Activated naive CD8-positive, alpha-beta T cell treated with anti-CD3 and anti-CD28 coated beads for 36 hours (primary cell): Measurements from ENCODE around the gene TTC3. TPM values are rescaled to one million over a fixed set of nuclear protein-coding genes. Genes with fewer than 3 reads are reported as not detected.

Source experiments
- DNase-seq: peaks from one replicate; pipeline ENCODE4 v3.0.0; 2021
- H3K27ac Mint-ChIP-seq: one replicate; pipeline ENCODE4 v1.8.0; 2022; ENCODE audit warnings: mild to moderate bottlenecking, moderate library complexity, mixed read lengths
- H3K27me3 Mint-ChIP-seq: one replicate; pipeline ENCODE4 v1.8.0; 2022; ENCODE audit warnings: mild to moderate bottlenecking, mixed read lengths
- H3K36me3 Mint-ChIP-seq: one replicate; pipeline ENCODE4 v1.8.0; 2021; ENCODE audit warnings: mild to moderate bottlenecking, mixed read lengths
- H3K4me1 Mint-ChIP-seq: one replicate; pipeline ENCODE4 v1.8.0; 2021; ENCODE audit warnings: mixed read lengths
- H3K4me3 Mint-ChIP-seq: one replicate; pipeline ENCODE4 v1.8.0; 2022; ENCODE audit warnings: mild to moderate bottlenecking, moderate library complexity, mixed read lengths
- H3K9me3 Mint-ChIP-seq: one replicate; pipeline ENCODE4 v1.8.0; 2022; ENCODE audit warnings: mixed read lengths
- total RNA-seq, 2 experiments: library from RNA; stranded (reverse); gene quantifications; one replicate each; pipeline ENCODE4 v1.2.3, GENCODE V29; 2021

The TTC3 gene
- total RNA-seq, 2 experiments from 2014 or later: 59.1 to 61.2 TPM

DNA sequence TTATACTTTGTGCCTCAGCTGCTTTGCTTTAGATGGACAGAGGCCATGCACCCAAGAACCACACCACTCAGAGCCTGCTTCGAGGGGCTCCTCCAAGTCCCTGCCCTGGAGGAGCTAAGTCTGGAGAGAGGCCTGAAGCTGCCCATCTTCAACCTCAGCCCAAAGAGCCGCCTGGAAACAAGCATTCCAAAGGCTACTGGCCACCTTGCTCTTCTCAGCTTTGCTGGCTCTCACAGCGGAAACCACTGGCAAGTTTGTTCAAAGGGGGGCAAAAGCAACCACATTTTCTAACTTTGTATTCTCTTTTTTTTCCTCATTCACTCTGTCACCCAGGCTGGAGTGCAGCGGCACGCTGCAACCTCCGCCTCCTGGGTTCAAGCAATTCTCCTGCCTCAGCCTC lies 170.9 kb downstream of the TTC3 start:
- Mint-ChIP-seq H3K27me3 (no peaks in the 10 kb centered on the region), H3K36me3 (peaks cover 39% of the 10 kb centered on the region), H3K9me3 (no peaks in the 10 kb centered on the region), H3K4me3 (no peak overlapping the region), H3K27ac (peak overlapping the region; percentile 88), H3K4me1 (peaks cover 53% of the 10 kb centered on the region)
- DNase-seq: no peak

DNA sequence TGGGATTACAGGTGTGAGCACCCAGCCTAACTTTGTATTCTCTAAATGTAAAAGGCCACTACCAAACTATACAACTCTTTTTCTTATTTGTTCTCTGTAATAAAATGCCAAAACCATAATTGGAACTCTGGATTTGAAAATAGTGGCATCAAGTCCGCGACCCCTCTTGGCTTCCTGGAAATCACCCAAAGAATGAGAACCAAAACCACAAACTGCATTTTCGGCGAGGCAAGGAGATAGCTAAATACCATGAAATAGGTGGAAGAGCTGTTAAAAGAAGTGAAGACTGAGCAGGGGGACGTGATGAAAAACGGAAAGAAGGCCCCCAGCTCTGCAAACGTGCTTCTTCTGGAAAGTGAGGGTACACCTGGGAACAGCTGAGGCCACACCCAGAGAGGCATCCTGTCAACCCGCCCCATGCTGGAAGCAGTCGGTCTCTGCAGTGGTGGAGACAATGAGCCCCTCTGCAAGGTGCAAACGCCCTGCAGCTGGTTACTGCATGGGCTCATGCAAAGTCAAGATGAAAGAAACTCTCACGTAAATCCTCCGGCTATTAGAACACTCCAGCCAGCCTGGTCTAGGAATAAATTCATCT lies 171.5 kb downstream of the TTC3 start:
- H3K4me1 Mint-ChIP-seq: peaks cover 56% of the 10 kb centered on the region
- H3K9me3 Mint-ChIP-seq: no peaks in the 10 kb centered on the region
- DNase-seq: peak; percentile 36
- peak overlapping the region; percentile 88 for H3K27ac Mint-ChIP-seq
- H3K36me3 Mint-ChIP-seq: peaks cover 38% of the 10 kb centered on the region
- H3K4me3 Mint-ChIP-seq: peak overlapping the region; percentile 65
- no peaks in the 10 kb centered on the region for H3K27me3 Mint-ChIP-seq

- Mint-ChIP-seq H3K4me1 (peaks cover 60% of the 10 kb centered on the region), H3K36me3 (peaks cover 40% of the 10 kb centered on the region), H3K27ac (peak overlapping the region; percentile 88), H3K27me3 (no peaks in the 10 kb centered on the region), H3K4me3 (peak overlapping the region; percentile 65), H3K9me3 (no peaks in the 10 kb centered on the region)
- DNase-seq: no peak
These were observed 172.1 kb downstream of the TTC3 start for GRCh38 chr21:37245151-37245550.

DNA sequence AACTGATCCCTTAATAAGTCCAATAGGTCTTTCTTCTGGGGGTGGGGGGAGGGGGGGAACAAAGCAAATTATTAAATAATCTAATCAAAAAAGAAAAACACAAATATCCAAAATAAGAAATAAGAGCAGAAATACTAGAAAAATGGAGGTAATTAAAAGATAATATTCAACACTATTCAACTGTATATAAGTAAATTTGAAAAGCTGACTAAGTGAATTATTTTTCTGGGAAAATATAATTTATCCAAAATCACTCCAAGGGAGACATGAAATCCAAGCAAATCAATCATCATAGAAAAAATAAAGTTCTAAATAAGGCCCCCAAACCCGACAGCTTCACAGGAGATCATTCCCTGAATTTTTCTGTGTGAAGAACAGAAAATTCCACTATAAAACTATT lies 175.2 kb downstream of the TTC3 start:
- no peak overlapping the region for H3K4me3 Mint-ChIP-seq
- no peaks in the 10 kb centered on the region for H3K27me3 Mint-ChIP-seq
- no peak for DNase-seq
- H3K27ac Mint-ChIP-seq: no peak overlapping the region
- H3K9me3 Mint-ChIP-seq: no peaks in the 10 kb centered on the region
- H3K36me3 Mint-ChIP-seq: peaks cover 30% of the 10 kb centered on the region
- H3K4me1 Mint-ChIP-seq: peaks cover 71% of the 10 kb centered on the region

- DNase-seq: no peak
- Mint-ChIP-seq H3K27me3 (no peaks in the 10 kb centered on the region), H3K27ac (peak overlapping the region; percentile 43), H3K4me3 (no peak overlapping the region), H3K4me1 (peaks cover 66% of the 10 kb centered on the region), H3K9me3 (no peaks in the 10 kb centered on the region), H3K36me3 (peaks cover 29% of the 10 kb centered on the region)
These were observed 176.3 kb downstream of the TTC3 start for GRCh38 chr21:37249112-37249904.

GRCh38 chr21:37251294-37251634 lies 178.2 kb downstream of the TTC3 start:
- peaks cover 54% of the 10 kb centered on the region for H3K4me1 Mint-ChIP-seq
- no peak overlapping the region for H3K27ac Mint-ChIP-seq
- H3K27me3 Mint-ChIP-seq: no peaks in the 10 kb centered on the region
- H3K4me3 Mint-ChIP-seq: no peak overlapping the region
- H3K36me3 Mint-ChIP-seq: peaks cover 18% of the 10 kb centered on the region
- no peaks in the 10 kb centered on the region for H3K9me3 Mint-ChIP-seq
- DNase-seq: no peak

Other genes with a start within 250 kb of the TTC3 start
- gene HLCS, start 106.6 kb upstream of the TTC3 start, total RNA-seq: 10 to 100 TPM; 12.2 to 13.7 TPM
- gene RIPPLY3, start 66.6 kb upstream of the TTC3 start, total RNA-seq: under 1 TPM in 1 of 2 experiments, not detected in 1; 0.10 TPM
- 10 to 100 TPM; 25.1 to 25.9 TPM for gene PIGP, start 183 bp upstream of the TTC3 start, total RNA-seq
- 10 to 100 TPM; 60.7 to 62.6 TPM for gene VPS26C, start 194.1 kb downstream of the TTC3 start, total RNA-seq